ENCODE measurements around the gene ATG3. TPM values are rescaled to one million over a fixed set of nuclear protein-coding genes. Genes with fewer than 3 reads are reported as not detected.

The ATG3 gene
- total and polyA plus RNA-seq, 4 donors, result 28.6 to 51.1 (median 37.4) TPM

Other genes starting within 250 kb of the ATG3 start
- gene CD200, start 228.8 kb downstream of the ATG3 start, total RNA-seq, result under 1 TPM; 0.25 to 0.28 TPM
- gene CD200, start 228.8 kb downstream of the ATG3 start, polyA plus RNA-seq, result under 1 TPM; 0.10 to 0.15 TPM
- gene BTLA, start 62.5 kb downstream of the ATG3 start, total RNA-seq, result under 1 TPM; 0.25 to 0.28 TPM
- under 1 TPM; 0.08 to 0.43 TPM for gene BTLA, start 62.5 kb downstream of the ATG3 start, polyA plus RNA-seq
- gene SLC35A5, start 83 bp upstream of the ATG3 start, total RNA-seq, result 10 to 100 TPM; 20.6 to 25.4 TPM
- 10 to 100 TPM; 11.7 to 12.2 TPM for gene SLC35A5, start 83 bp upstream of the ATG3 start, polyA plus RNA-seq
- 1 to 10 TPM; 1.0 to 1.2 TPM for gene CCDC80, start 79.2 kb upstream of the ATG3 start, total RNA-seq
- 1 to 10 TPM in 1 of 2 donors, under 1 TPM in 1; 0.17 to 2.1 TPM for gene CCDC80, start 79.2 kb upstream of the ATG3 start, polyA plus RNA-seq

Data from liver (tissue), 4 donors.